ENCODE data around the gene BAIAP2. TPM values are rescaled to one million over a fixed set of nuclear protein-coding genes. Genes with fewer than 3 reads are reported as not detected.

Gene BAIAP2
- total and polyA plus RNA-seq, 2 of the 13 experiments (the other 11 are each of a cell fraction or from before 2014, with no cell fraction given), result 22.5 to 24.0 TPM

GRCh38 chr17:81034779-81035520 is at the start of gene BAIAP2 (continued):
- TF ChIP-seq SNAPC4 (CRISPR knock-in tag; IDR thresholded peaks at IDR 0.05) (no peak), ZNF83 (CRISPR knock-in tag; IDR thresholded peaks at IDR 0.05; ENCODE audit: borderline replicate concordance) (0 out of 2 replicates have a peak, but pooled peaks have one; percentile 36), RBM39 (IDR thresholded peaks at IDR 0.05; ENCODE audit: low read depth, low read length, poor library complexity, severe bottlenecking) (peak; percentile 59), ZBTB7A (CRISPR knock-in tag; IDR thresholded peaks at IDR 0.05) (0 out of 2 replicates have a peak, but pooled peaks have one; percentile 62), ZNF281 (CRISPR knock-in tag; IDR thresholded peaks at IDR 0.05; ENCODE audit: borderline replicate concordance) (no peak; the same call in 1 of the 2 replicates), BRF2 (CRISPR knock-in tag; IDR thresholded peaks at IDR 0.05) (0 out of 2 replicates have a peak, but pooled peaks have one; percentile 24), UBTF (CRISPR knock-in tag; IDR thresholded peaks at IDR 0.05) (peak; percentile 78), ZNF430 (CRISPR knock-in tag; IDR thresholded peaks at IDR 0.05) (peak; percentile 32; the same call in 1 of the 2 replicates), PRDM10 (CRISPR knock-in tag; IDR thresholded peaks at IDR 0.05; ENCODE audit: low read depth) (peak; percentile 24; the same call in 1 of the 2 replicates), MZF1 (CRISPR knock-in tag; IDR thresholded peaks at IDR 0.05; ENCODE audit: borderline replicate concordance) (peak; percentile 81; the same call in 1 of the 2 replicates)
